HCT116 (cell line): ENCODE results near the gene PCIF1. TPM values are rescaled to one million over a fixed set of nuclear protein-coding genes. Genes with fewer than 3 reads are reported as not detected.

ENCODE experiments used
- ATAC-seq: fragments of 200-7000 bp; cut with Tn5 transposase; 2 replicates; pipeline ENCODE4 v1.9.1; 2020; ENCODE audit warnings: mild to moderate bottlenecking, moderate library complexity
- BruUV-seq: library from RNA; stranded (reverse); fragments of 400-500 nt; replicated peaks from 2 replicates; lab custom pipeline; 2021; lab: Mats Ljungman, UMichigan
- CTCF ChIA-PET: fragments of 300-600 bp; sonication (Branson Sonifier 250); formaldehyde crosslinking; loops from one replicate; lab custom pipeline; 2021; ENCODE audit warnings: antibody characterized with exemption; lab: Charles Lee
- POLR2A ChIA-PET: fragments of 300-600, 350-600 bp; sonication (Branson Sonifier 250); formaldehyde crosslinking; loops from one replicate; lab custom pipeline; 2021; ENCODE audit warnings: antibody characterized with exemption; lab: Charles Lee
- RAD21 ChIA-PET, 2 experiments: fragments of 300-600 bp; sonication (Branson Sonifier 250); formaldehyde crosslinking; loops; one replicate each; lab custom pipeline; 2023; ENCODE audit warnings: low total read pairs in 2 of 2; ENCODE audit not compliant: uncharacterized antibody in 2 of 2, unreplicated experiment in 2 of 2, low non-redundant PET in 1 of 2; lab: Charles Lee
- DNase-seq: peaks from one replicate; pipeline ENCODE4 v3.0.0-alpha.2; 2010; ENCODE audit warnings: low read depth, low spot score
- H2AFZ ChIP-seq: fragments of 200-600 bp; shearing (Covaris generic), sonication (generic); 2 replicates; pipeline ENCODE4 v1.6.1; 2017; ENCODE audit warnings: low read depth, mixed run types, mixed read lengths, antibody characterized with exemption, low read length; ENCODE audit not compliant: poor library complexity, severe bottlenecking
- H3K27ac ChIP-seq: 2 replicates; pipeline ENCODE4 v1.5.1; 2012; ENCODE audit warnings: low read depth, low read length
- H3K27me3 ChIP-seq: fragments of 200-600 bp; sonication (generic); 2 replicates; pipeline ENCODE4 v1.6.1; 2016; ENCODE audit warnings: mixed run types, low read length, mixed read lengths; ENCODE audit not compliant: insufficient read depth
- H3K36me3 ChIP-seq, 2 experiments: fragments of 200-500 bp in 1 of 2; fragments of 200-600 bp in 1 of 2; sonication (Bioruptor generic) in 1 of 2; sonication (generic) in 1 of 2; 2 replicates each; pipeline versions ENCODE4 v1.5.1 to v1.6.1; 2014 to 2016; ENCODE audit warnings: low read length in 2 of 2, inconsistent platforms in 1 of 2, mixed read lengths in 1 of 2, mixed run types in 1 of 2; ENCODE audit not compliant: insufficient read depth in 2 of 2, control insufficient read depth in 1 of 2
- H3K4me1 ChIP-seq, 2 experiments: fragments of 200-600 bp in 1 of 2; sonication (generic) in 1 of 2; 2 replicates each; pipeline versions ENCODE4 v1.5.1 to v1.6.1; 2012 to 2017; ENCODE audit warnings: low read length in 2 of 2, inconsistent platforms in 1 of 2, mild to moderate bottlenecking in 1 of 2, mixed read lengths in 1 of 2, mixed run types in 1 of 2, moderate library complexity in 1 of 2; ENCODE audit not compliant: insufficient read depth in 2 of 2, control insufficient read depth in 1 of 2
- H3K4me2 ChIP-seq: fragments of 200-600 bp; sonication (generic); 2 replicates; pipeline ENCODE4 v1.6.1; 2017; ENCODE audit warnings: mixed run types, low read length, mixed read lengths
- H3K4me3 ChIP-seq, 2 experiments: fragments of 200-600 bp in 1 of 2; sonication (generic) in 1 of 2; replicated peaks in 1 of 2; 2 replicates each; pipeline ENCODE4 v1.5.1; 2011 to 2016; ENCODE audit warnings: low read length in 2 of 2, control low read depth in 1 of 2, low read depth in 1 of 2, mild to moderate bottlenecking in 1 of 2, mixed read lengths in 1 of 2, mixed run types in 1 of 2
- H3K79me2 ChIP-seq: fragments of 200-600 bp; sonication (generic); 2 replicates; pipeline ENCODE4 v1.6.1; 2017; ENCODE audit warnings: mild to moderate bottlenecking, mixed run types, low read length, moderate library complexity, mixed read lengths; ENCODE audit not compliant: insufficient read depth
- H3K9ac ChIP-seq: fragments of 200-600 bp; sonication (generic); 2 replicates; pipeline ENCODE4 v1.6.1; 2016; ENCODE audit warnings: low read length, mixed read lengths
- H3K9me2 ChIP-seq: fragments of 200-600 bp; sonication (generic), shearing (Covaris generic); 2 replicates; pipeline ENCODE4 v1.6.1; 2017; ENCODE audit warnings: mixed run types, mild to moderate bottlenecking, moderate library complexity; ENCODE audit not compliant: insufficient read depth
- H3K9me3 ChIP-seq, 2 experiments: fragments of 200-500 bp in 1 of 2; fragments of 200-600 bp in 1 of 2; sonication (Bioruptor generic) in 1 of 2; sonication (generic) in 1 of 2; 2 replicates each; pipeline ENCODE4 v1.6.1; 2014 to 2017; ENCODE audit warnings: low read length in 2 of 2, mixed read lengths in 2 of 2, inconsistent platforms in 1 of 2, low read depth in 1 of 2, mild to moderate bottlenecking in 1 of 2, mixed run types in 1 of 2, moderate library complexity in 1 of 2; ENCODE audit not compliant: control insufficient read depth in 1 of 2, insufficient read depth in 1 of 2
- H4K20me1 ChIP-seq: fragments of 200-600 bp; sonication (generic), shearing (Covaris generic); 2 replicates; pipeline ENCODE4 v1.6.1; 2017; ENCODE audit warnings: mixed run types, mild to moderate bottlenecking, moderate library complexity; ENCODE audit not compliant: insufficient read depth
- CEBPB ChIP-seq: IDR thresholded peaks from 2 replicates; pipeline ENCODE4 v1.6.1; 2012; ENCODE audit warnings: low read depth
- ELF1 ChIP-seq: IDR thresholded peaks from 2 replicates; pipeline ENCODE4 v1.6.1; 2012; ENCODE audit warnings: low read depth, borderline replicate concordance
- EZH2phosphoT487 ChIP-seq: fragments of 200-600 bp; IDR thresholded peaks from 2 replicates; pipeline ENCODE4 v1.6.1; 2018; ENCODE audit warnings: antibody characterized with exemption, borderline replicate concordance
- POLR2AphosphoS5 ChIP-seq: IDR thresholded peaks from 2 replicates; pipeline ENCODE4 v1.6.1; 2011; ENCODE audit warnings: mild to moderate bottlenecking, low read depth, low read length, moderate library complexity
- SP1 ChIP-seq: IDR thresholded peaks from 2 replicates; pipeline ENCODE4 v1.6.1; 2012; ENCODE audit warnings: low read depth
- SRF ChIP-seq: IDR thresholded peaks from 2 replicates; pipeline ENCODE4 v1.6.1; 2012; ENCODE audit warnings: low read depth
- TCF7L2 ChIP-seq: IDR thresholded peaks from 2 replicates; pipeline ENCODE4 v1.7.0; 2011; ENCODE audit warnings: borderline replicate concordance, inconsistent platforms; ENCODE audit not compliant: insufficient read depth, insufficient read length; ENCODE audit errors: extremely low read depth
- YY1 ChIP-seq: IDR thresholded peaks from 2 replicates; pipeline ENCODE4 v1.6.1; 2011; ENCODE audit warnings: low read length, low read depth, moderate library complexity, mild to moderate bottlenecking; ENCODE audit not compliant: insufficient replicate concordance; ENCODE audit errors: extremely low read depth
- ZFX ChIP-seq: fragments of 450-650 bp; IDR thresholded peaks from 2 replicates; pipeline ENCODE4 v1.6.1; 2017
- ZNF274 ChIP-seq: fragments of 200-500 bp; sonication (Bioruptor generic); IDR thresholded peaks from 2 replicates; pipeline ENCODE4 v1.6.1; 2014; ENCODE audit warnings: mild to moderate bottlenecking, low read depth, low read length, inconsistent platforms
- intact Hi-C: fragments of 100-400 bp; cut with micrococcal nuclease; formaldehyde crosslinking; loops from 2 replicates; pipeline ENCODE4 v1.10.0; 2022
- total RNA-seq: library from RNA; stranded (reverse); gene quantifications from one replicate; pipeline ENCODE4 v1.2.1, GENCODE V29; 2021; ENCODE audit not compliant: unreplicated experiment
- TF ChIP-seq, protein P1 (sequence below): IDR thresholded peaks from 2 replicates; pipeline ENCODE4 v1.6.1; 2012; ENCODE audit warnings: low read depth
- TF ChIP-seq, protein P2 (sequence below): IDR thresholded peaks from 2 replicates; pipeline ENCODE4 v1.6.1; 2012

The PCIF1 gene
- total RNA-seq, 1 experiment from 2014 or later, result 31.8 TPM

GRCh38 chr20:45910670-45911485 is 23.6 kb upstream of the PCIF1 start:
- H3K4me3 ChIP-seq, result 0 out of 4 replicates have a peak overlapping the region, but pooled peaks of 1 of the 2 experiments have one; percentile 9
- DNase-seq (peak; percentile 96), ATAC-seq (peak; percentile 94)
- H4K20me1 ChIP-seq, result no peaks in the 10 kb centered on the region
- no peaks in the 10 kb centered on the region for H3K27me3 ChIP-seq
- peak overlapping the region; percentile 84 for H2AFZ ChIP-seq
- peaks cover 1 to 19% of the 10 kb centered on the region in 2 experiments for H3K4me1 ChIP-seq
- no peaks in the 10 kb centered on the region for H3K79me2 ChIP-seq
- RAD21 ChIA-PET, result no interaction called here
- peak overlapping the region; percentile 47 for H3K4me2 ChIP-seq
- H3K9me2 ChIP-seq, result no peaks in the 10 kb centered on the region
- no peak for TF ChIP-seq EZH2phosphoT487
- peak; percentile 83 for TF ChIP-seq TCF7L2
- no peak overlapping the region for H3K9ac ChIP-seq
- H3K36me3 ChIP-seq, result no peaks in the 10 kb centered on the region
- CTCF ChIA-PET, result no interaction called here
- BruUV-seq, result no TSS peak
- no peak overlapping the region for H3K27ac ChIP-seq
- H3K9me3 ChIP-seq, result no peaks in the 10 kb centered on the region
- intact Hi-C loops, result no loop called here
- POLR2A ChIA-PET, result interaction anchor here (1.6 kb wide), 1 partner anchor 24 kb away, joined by 3 read pairs; no protein-coding TSS in a partner anchor

DNA sequence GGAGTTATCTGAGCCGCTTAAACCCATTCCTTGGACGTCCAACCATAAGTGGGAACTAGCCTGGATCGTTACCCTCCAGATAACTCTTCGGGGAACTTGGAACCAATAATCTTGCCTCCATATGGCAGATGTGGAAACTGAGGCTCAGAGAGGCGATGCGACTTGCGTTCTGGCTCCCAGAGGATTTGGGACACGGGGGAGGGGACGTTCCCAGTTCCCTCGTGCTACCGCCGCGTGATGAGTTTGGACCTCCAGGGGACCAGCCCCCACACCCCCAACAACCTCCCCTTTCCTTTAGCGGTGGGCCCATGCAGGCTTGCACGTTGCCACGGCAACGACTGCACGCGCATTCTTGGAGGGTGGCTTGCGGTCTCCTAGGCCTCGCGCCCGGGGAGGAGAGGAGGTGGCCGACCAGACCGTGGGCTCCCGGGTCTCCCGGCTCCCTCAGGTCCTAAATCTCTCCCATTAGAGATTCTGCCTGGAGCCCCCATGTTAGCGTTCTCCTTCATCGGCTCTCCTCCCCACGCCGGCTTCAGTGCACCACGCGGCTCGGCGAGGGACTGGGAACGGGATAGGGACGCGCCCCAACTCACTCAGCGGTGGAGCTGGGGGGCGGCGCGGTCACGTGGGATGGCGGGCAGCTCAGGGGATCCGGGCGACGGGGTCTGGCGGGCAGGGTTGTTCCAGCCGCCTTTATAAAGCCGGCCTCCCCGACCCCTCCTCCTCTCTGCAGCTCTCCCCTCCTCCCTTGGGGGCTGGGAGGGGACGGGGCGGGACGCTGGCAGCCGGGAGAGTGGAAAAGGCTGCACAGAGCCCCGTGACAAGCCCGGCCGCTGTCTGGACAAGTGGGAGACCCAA is 22.8 kb upstream of the PCIF1 start, which contains the start of gene PLTP:
Gene PLTP, minus strand, starts transcription at position 670 of the 858 bp plus-strand sequence. CDS start 703 bp downstream, outside the sequence.
- intact Hi-C loops, result no loop called here
- no TSS peak for BruUV-seq
- CTCF ChIA-PET, result no interaction called here

More for the DNA sequence above, 22.8 kb upstream of the PCIF1 start, which contains the start of gene PLTP:
- no peak within 1 kb of the TSS for H3K27ac ChIP-seq
- H3K36me3 ChIP-seq, result no peaks in the 10 kb centered on the region
- no peaks in the 10 kb centered on the region for H3K9me3 ChIP-seq
- no peaks in the 10 kb centered on the region for H3K27me3 ChIP-seq
- POLR2A ChIA-PET, result no interaction called here
- TF ChIP-seq POLR2AphosphoS5, result no peak
- no peak for TF ChIP-seq EZH2phosphoT487
- no peak for TF ChIP-seq SRF
- TF ChIP-seq, protein P1, sequence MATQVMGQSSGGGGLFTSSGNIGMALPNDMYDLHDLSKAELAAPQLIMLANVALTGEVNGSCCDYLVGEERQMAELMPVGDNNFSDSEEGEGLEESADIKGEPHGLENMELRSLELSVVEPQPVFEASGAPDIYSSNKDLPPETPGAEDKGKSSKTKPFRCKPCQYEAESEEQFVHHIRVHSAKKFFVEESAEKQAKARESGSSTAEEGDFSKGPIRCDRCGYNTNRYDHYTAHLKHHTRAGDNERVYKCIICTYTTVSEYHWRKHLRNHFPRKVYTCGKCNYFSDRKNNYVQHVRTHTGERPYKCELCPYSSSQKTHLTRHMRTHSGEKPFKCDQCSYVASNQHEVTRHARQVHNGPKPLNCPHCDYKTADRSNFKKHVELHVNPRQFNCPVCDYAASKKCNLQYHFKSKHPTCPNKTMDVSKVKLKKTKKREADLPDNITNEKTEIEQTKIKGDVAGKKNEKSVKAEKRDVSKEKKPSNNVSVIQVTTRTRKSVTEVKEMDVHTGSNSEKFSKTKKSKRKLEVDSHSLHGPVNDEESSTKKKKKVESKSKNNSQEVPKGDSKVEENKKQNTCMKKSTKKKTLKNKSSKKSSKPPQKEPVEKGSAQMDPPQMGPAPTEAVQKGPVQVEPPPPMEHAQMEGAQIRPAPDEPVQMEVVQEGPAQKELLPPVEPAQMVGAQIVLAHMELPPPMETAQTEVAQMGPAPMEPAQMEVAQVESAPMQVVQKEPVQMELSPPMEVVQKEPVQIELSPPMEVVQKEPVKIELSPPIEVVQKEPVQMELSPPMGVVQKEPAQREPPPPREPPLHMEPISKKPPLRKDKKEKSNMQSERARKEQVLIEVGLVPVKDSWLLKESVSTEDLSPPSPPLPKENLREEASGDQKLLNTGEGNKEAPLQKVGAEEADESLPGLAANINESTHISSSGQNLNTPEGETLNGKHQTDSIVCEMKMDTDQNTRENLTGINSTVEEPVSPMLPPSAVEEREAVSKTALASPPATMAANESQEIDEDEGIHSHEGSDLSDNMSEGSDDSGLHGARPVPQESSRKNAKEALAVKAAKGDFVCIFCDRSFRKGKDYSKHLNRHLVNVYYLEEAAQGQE, result no peak
- no peak for TF ChIP-seq ZFX
- no peak for TF ChIP-seq ELF1
- TF ChIP-seq SP1, result no peak
- TF ChIP-seq CEBPB, result no peak
- no peak for TF ChIP-seq ZNF274
- no peak for TF ChIP-seq YY1
- TF ChIP-seq, protein P2, sequence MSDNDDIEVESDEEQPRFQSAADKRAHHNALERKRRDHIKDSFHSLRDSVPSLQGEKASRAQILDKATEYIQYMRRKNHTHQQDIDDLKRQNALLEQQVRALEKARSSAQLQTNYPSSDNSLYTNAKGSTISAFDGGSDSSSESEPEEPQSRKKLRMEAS, result no peak
- TF ChIP-seq, all 23 proteins: peak for 0
- Histone ChIP-seq H3K9ac (no peak within 1 kb of the TSS), H3K4me1 (peaks cover 0 to 15% of the 10 kb centered on the region in 2 experiments; a peak in 3 of 4 replicates), H3K79me2 (no peaks in the 10 kb centered on the region), H2AFZ (no peak within 1 kb of the TSS), H4K20me1 (no peaks in the 10 kb centered on the region), H3K9me2 (no peaks in the 10 kb centered on the region), H3K4me2 (peak within 1 kb of the TSS; percentile 47), H3K4me3 (no peak within 1 kb of the TSS)
- ATAC-seq (no peak), DNase-seq (no peak)
- RAD21 ChIA-PET, result no interaction called here
